Uterine smooth muscle cell (primary cell): ENCODE data around the gene TRPM1. TPM values are rescaled to one million over a fixed set of nuclear protein-coding genes. Genes with fewer than 3 reads are reported as not detected.

Experiments
- total RNA-seq: library from RNA; depleted of rRNA; stranded (reverse); fragments of >200 nt; gene quantifications from 2 replicates; pipeline ENCODE4 v1.2.3, GENCODE V29; 2014

TRPM1 gene
- total RNA-seq = not detected in 2 replicates

GRCh38 chr15:31101262-31102038 lies at the start of gene TRPM1:
TSS of gene TRPM1 (minus strand) at chr15:31101725. CDS start at chr15:31081355, 20,370 bp downstream.

GRCh38 chr15:30991255-30992235 lies 110.0 kb downstream of the TRPM1 start, which contains the start of gene MTMR10:
TSS of gene MTMR10 (minus strand) at chr15:30991628. CDS start at chr15:30991506, 122 bp downstream.

Other genes starting within 250 kb of the TRPM1 start
- gene FAN1, start 197.8 kb downstream of the TRPM1 start, total RNA-seq = 17.5 and 18.7 TPM in 2 replicates
- gene MTMR10, start 110.1 kb downstream of the TRPM1 start, total RNA-seq = 21.6 and 24.0 TPM in 2 replicates
- 14.7 and 22.6 TPM in 2 replicates for gene KLF13, start 225.1 kb upstream of the TRPM1 start, total RNA-seq